Natural killer cell (primary cell): ENCODE results near the gene IMP3. TPM values are rescaled to one million over a fixed set of nuclear protein-coding genes. Genes with fewer than 3 reads are reported as not detected.

ENCODE experiments used
- ATAC-seq, 3 donors: fragments of 150-1000 bp in 2 of 3; fragments of 200-7000 bp in 1 of 3; cut with Tn5 transposase; 1 replicate in 1 of 3; 2 replicates in 2 of 3; pipeline ENCODE4 v1.10.0; 2021; ENCODE audit warnings: mild to moderate bottlenecking in 2 of 3, moderate library complexity in 2 of 3
- DNase-seq, 2 donors: peaks; one replicate each; pipeline versions ENCODE4 v3.0.0 to v3.0.0-alpha.2; 2013 to 2021; ENCODE audit warnings: mixed read lengths in 1 of 2
- H3K27ac ChIP-seq: one replicate; pipeline ENCODE4 v1.5.1; 2013; ENCODE audit warnings: mild to moderate bottlenecking, low read length
- H3K27me3 ChIP-seq: one replicate; pipeline ENCODE4 v1.6.1; 2013; ENCODE audit warnings: low read length; ENCODE audit not compliant: control insufficient read depth, insufficient read depth
- H3K36me3 ChIP-seq: one replicate; pipeline ENCODE4 v1.6.1; 2013; ENCODE audit warnings: low read length; ENCODE audit not compliant: control insufficient read depth, insufficient read depth
- H3K4me1 ChIP-seq: one replicate; pipeline ENCODE4 v1.6.1; 2013; ENCODE audit warnings: low read length; ENCODE audit not compliant: control insufficient read depth, insufficient read depth
- H3K4me3 ChIP-seq: one replicate; pipeline ENCODE4 v1.5.1; 2013; ENCODE audit warnings: low read length
- H3K9me3 ChIP-seq: one replicate; pipeline ENCODE4 v1.6.1; 2013; ENCODE audit warnings: low read length; ENCODE audit not compliant: control insufficient read depth, insufficient read depth
- H3K27ac Mint-ChIP-seq, 2 donors: one replicate each; pipeline ENCODE4 v1.8.0; 2022; ENCODE audit warnings: mild to moderate bottlenecking in 2 of 2, mixed read lengths in 2 of 2, moderate library complexity in 1 of 2
- H3K27me3 Mint-ChIP-seq, 2 donors: one replicate each; pipeline ENCODE4 v1.8.0; 2022; ENCODE audit warnings: low read depth in 2 of 2, mixed read lengths in 2 of 2
- H3K36me3 Mint-ChIP-seq: one replicate; pipeline ENCODE4 v1.8.0; 2022; ENCODE audit warnings: mixed read lengths
- H3K4me1 Mint-ChIP-seq, 2 donors: one replicate each; pipeline ENCODE4 v1.8.0; 2022; ENCODE audit warnings: mixed read lengths in 2 of 2
- H3K4me3 Mint-ChIP-seq: one replicate; pipeline ENCODE4 v1.8.0; 2022; ENCODE audit warnings: mild to moderate bottlenecking, moderate library complexity, mixed read lengths
- H3K9me3 Mint-ChIP-seq, 2 donors: one replicate each; pipeline ENCODE4 v1.8.0; 2022; ENCODE audit warnings: mixed read lengths in 2 of 2
- WGBS: methylation state at CpG from one replicate; pipeline ENCODE4 v1.1.7; 2013; ENCODE audit warnings: missing lambda C conversion rate; ENCODE audit not compliant: insufficient coverage; 5-methylcytosine and 5-hydroxymethylcytosine counted together
- intact Hi-C: fragments of 100-400 bp; cut with micrococcal nuclease; formaldehyde crosslinking; loops from one replicate; pipeline ENCODE4 v1.14.2; 2022
- total RNA-seq, 4 donors: library from RNA; stranded (reverse); fragments of 120-200 nt in 1 of 4; gene quantifications; one replicate each; pipeline versions ENCODE4 v1.2.3 to v1.2.4, GENCODE V29; 2013 to 2022
- TF ChIP-seq, protein P1 (sequence below): fragments of 200-600 bp; IDR thresholded peaks from one replicate; pipeline ENCODE4 v1.8.0; 2022; ENCODE audit warnings: antibody characterized with exemption

IMP3 gene
- total RNA-seq, 3 donors from 2014 or later (not counting 1 experiment from before 2014, with no cell fraction given), result 22.9 to 37.1 (median 35.8) TPM

DNA sequence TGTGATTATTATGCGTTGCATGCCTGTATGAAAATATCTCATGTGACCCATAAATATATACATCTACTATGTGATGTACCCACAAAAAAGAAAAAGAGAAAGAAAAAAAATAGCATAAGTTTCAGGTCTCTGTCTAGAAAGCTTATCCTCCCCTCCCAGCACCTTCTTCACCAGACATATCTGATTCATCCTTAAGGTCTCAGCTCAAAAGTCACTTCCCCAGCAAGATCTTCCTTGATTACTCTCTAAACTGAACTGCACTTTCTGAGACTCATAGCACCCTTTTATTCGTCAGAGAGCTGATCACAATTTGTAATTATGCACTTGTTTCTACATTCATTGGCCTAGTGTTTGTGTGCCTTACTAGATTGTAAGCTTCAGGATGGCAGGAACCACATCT, 49.8 kb downstream of the IMP3 start:
- intact Hi-C loops, result no loop called here
- no peaks in the 10 kb centered on the region for H3K9me3 Mint-ChIP-seq
- no peak for ATAC-seq
- DNase-seq, result no peak
- Histone ChIP-seq H3K9me3 (no peaks in the 10 kb centered on the region), H3K27ac (no peak overlapping the region), H3K27me3 (no peaks in the 10 kb centered on the region), H3K36me3 (peaks cover 7% of the 10 kb centered on the region), H3K4me3 (no peak overlapping the region), H3K4me1 (no peaks in the 10 kb centered on the region)
- H3K36me3 Mint-ChIP-seq, result no peaks in the 10 kb centered on the region
- no peak overlapping the region for H3K4me3 Mint-ChIP-seq
- H3K27ac Mint-ChIP-seq, result no peak overlapping the region
- H3K27me3 Mint-ChIP-seq, result no peaks in the 10 kb centered on the region
- H3K4me1 Mint-ChIP-seq, result no peaks in the 10 kb centered on the region
- WGBS, result 75% methylated on average over 1 of the region's 2 CpGs
- TF ChIP-seq, protein P1, sequence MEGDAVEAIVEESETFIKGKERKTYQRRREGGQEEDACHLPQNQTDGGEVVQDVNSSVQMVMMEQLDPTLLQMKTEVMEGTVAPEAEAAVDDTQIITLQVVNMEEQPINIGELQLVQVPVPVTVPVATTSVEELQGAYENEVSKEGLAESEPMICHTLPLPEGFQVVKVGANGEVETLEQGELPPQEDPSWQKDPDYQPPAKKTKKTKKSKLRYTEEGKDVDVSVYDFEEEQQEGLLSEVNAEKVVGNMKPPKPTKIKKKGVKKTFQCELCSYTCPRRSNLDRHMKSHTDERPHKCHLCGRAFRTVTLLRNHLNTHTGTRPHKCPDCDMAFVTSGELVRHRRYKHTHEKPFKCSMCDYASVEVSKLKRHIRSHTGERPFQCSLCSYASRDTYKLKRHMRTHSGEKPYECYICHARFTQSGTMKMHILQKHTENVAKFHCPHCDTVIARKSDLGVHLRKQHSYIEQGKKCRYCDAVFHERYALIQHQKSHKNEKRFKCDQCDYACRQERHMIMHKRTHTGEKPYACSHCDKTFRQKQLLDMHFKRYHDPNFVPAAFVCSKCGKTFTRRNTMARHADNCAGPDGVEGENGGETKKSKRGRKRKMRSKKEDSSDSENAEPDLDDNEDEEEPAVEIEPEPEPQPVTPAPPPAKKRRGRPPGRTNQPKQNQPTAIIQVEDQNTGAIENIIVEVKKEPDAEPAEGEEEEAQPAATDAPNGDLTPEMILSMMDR, result no peak

Other genes starting within 250 kb of the IMP3 start
- 100 to 1,000 TPM; 135 to 175 (median 137) TPM for gene SIN3A, start 188.5 kb downstream of the IMP3 start, total RNA-seq
- gene PTPN9, start 60.9 kb downstream of the IMP3 start, total RNA-seq, result 10 to 100 TPM; 28.3 to 33.0 (median 28.9) TPM
- gene SNUPN, start 14.5 kb downstream of the IMP3 start, total RNA-seq, result 10 to 100 TPM; 13.8 to 20.7 (median 14.8) TPM
- gene SNX33, start 7.7 kb upstream of the IMP3 start, total RNA-seq, result 1 to 10 TPM; 2.5 to 5.6 (median 5.1) TPM
- gene CSPG4, start 72.6 kb upstream of the IMP3 start, total RNA-seq, result under 1 TPM; 0.05 to 0.09 (median 0.07) TPM
- 10 to 100 TPM; 39.5 to 64.6 (median 63.9) TPM for gene UBE2Q2, start 203.2 kb upstream of the IMP3 start, total RNA-seq